PFSK-1 (cell line): ENCODE measurements around the gene IFIT1.

Experiments used
- FOXP2 ChIP-seq: optimal IDR thresholded peaks from 2 replicates; pipeline ENCODE3; 2011; ENCODE audit warnings: borderline replicate concordance, control low read depth, inconsistent platforms; ENCODE audit not compliant: insufficient read depth; ENCODE audit errors: extremely low read length, extremely low read depth
- POLR2AphosphoS5 ChIP-seq: IDR thresholded peaks from 2 replicates; pipeline ENCODE4 v1.6.1; 2012; ENCODE audit warnings: low read depth, mild to moderate bottlenecking, control low read depth, low read length, moderate library complexity
- REST ChIP-seq, 2 experiments: IDR thresholded peaks; 2 replicates each; pipeline versions ENCODE4 v1.6.1 to v1.8.0; 2011 to 2012; ENCODE audit warnings: low read depth in 2 of 2, low read length in 2 of 2, control low read depth in 1 of 2, inconsistent platforms in 1 of 2, mild to moderate bottlenecking in 1 of 2, moderate library complexity in 1 of 2; ENCODE audit not compliant: insufficient read depth in 1 of 2
- SIN3A ChIP-seq: IDR thresholded peaks from 2 replicates; pipeline ENCODE4 v1.6.1; 2012; ENCODE audit warnings: mild to moderate bottlenecking, low read length, moderate library complexity, borderline replicate concordance; ENCODE audit not compliant: insufficient read depth
- TAF1 ChIP-seq: IDR thresholded peaks from 2 replicates; pipeline ENCODE4 v1.6.1; 2012; ENCODE audit warnings: low read length, control low read depth, borderline replicate concordance; ENCODE audit not compliant: insufficient read depth

IFIT1 gene

GRCh38 chr10:89357096-89357495 lies 35.3 kb upstream of the IFIT1 start:
- TF ChIP-seq REST (IDR thresholded peaks at IDR 0.05; ENCODE audit: insufficient read depth in 1 of 2, low read depth in 2 of 2, low read length in 2 of 2) (no peak), TAF1 (no peak), SIN3A (no peak), FOXP2 (no peak), POLR2AphosphoS5 (no peak)

GRCh38 chr10:89357975-89358374 lies 34.4 kb upstream of the IFIT1 start:
- TF ChIP-seq POLR2AphosphoS5 (no peak), FOXP2 (no peak), SIN3A (no peak), REST (IDR thresholded peaks at IDR 0.05; ENCODE audit: insufficient read depth in 1 of 2, low read depth in 2 of 2, low read length in 2 of 2) (no peak), TAF1 (no peak)

GRCh38 chr10:89360157-89360556 lies 32.3 kb upstream of the IFIT1 start:
- TF ChIP-seq REST (IDR thresholded peaks at IDR 0.05; ENCODE audit: insufficient read depth in 1 of 2, low read depth in 2 of 2, low read length in 2 of 2) (no peak), SIN3A (no peak), FOXP2 (no peak), TAF1 (no peak), POLR2AphosphoS5 (no peak)

DNA sequence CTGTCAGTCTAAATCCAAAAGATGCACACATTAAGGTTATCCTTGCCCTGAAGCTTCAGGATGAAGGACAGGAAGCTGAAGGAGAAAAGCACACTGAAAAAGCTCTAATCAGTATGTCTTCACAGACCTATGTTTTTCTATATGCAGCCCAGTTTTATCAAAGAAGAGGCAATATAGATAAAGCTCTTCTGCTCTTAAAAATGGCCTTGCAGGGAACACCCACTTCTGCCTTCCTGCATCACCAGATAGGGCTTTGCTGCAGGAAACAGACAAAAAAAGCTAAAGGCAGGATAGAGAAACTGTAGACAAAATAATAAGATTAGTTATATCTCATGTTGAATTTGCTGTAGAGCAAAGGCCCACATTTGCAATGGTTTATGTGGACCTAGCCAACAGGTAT lies 29.5 kb upstream of the IFIT1 start:
- TF ChIP-seq TAF1 (no peak), FOXP2 (no peak), POLR2AphosphoS5 (no peak), REST (IDR thresholded peaks at IDR 0.05; ENCODE audit: insufficient read depth in 1 of 2, low read depth in 2 of 2, low read length in 2 of 2) (no peak), SIN3A (no peak)

- TF ChIP-seq POLR2AphosphoS5 (no peak), REST (IDR thresholded peaks at IDR 0.05; ENCODE audit: insufficient read depth in 1 of 2, low read depth in 2 of 2, low read length in 2 of 2) (no peak), TAF1 (no peak), FOXP2 (no peak)
Measured at GRCh38 chr10:89363729-89364442, 28.5 kb upstream of the IFIT1 start.
